ENCODE data around the gene SLC46A3.

The SLC46A3 gene

DNA sequence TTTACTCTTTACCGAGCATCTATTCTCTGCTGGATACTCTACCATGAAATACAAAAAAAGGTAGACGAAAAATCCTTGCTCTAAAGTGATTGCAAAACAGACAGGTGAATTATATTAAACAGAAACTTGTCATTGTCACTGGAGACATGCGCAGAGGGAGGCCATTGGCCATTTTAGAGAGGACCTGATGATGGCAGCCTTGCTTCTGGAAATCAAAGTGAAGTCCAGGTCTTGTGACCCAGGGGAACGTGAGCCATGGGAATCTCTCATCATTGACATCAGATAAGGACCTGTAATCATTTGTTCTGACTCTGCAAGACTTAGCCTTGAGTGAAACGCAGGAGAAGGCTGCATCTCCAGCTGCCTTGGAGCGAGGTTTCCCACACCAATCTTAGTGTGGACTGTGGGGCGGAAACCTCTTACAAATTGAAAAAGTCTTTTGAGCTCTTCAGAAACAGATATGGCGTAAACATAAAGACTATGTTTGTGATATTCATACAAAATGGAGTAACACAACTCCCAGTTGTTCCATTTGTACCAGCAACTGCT lies 16.8 kb upstream of the SLC46A3 start:
- intact Hi-C loops (cut with DNase I) = no loop called here
- DNase-seq = no peak

DNA sequence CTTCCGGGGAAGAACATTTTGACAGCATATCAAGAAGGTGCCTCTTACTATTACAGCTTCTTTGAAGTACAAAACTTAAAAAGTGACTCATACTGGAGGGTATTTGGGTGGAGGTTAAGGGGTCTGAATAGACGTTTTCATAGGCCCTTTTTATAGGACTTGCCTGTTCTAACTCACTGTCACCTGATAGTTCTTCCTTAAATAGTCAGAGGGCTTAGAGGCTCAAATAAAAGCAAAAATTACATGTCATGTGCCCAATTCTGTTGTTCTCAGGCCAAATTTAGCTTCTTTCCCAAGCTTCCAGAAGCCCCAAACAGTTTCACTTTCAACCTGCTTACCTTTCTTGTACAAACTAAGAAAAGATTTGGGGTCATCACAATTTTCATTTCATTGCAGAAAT lies 16.1 kb upstream of the SLC46A3 start:
- intact Hi-C loops (cut with DNase I) = no loop called here
- DNase-seq = no peak

DNA sequence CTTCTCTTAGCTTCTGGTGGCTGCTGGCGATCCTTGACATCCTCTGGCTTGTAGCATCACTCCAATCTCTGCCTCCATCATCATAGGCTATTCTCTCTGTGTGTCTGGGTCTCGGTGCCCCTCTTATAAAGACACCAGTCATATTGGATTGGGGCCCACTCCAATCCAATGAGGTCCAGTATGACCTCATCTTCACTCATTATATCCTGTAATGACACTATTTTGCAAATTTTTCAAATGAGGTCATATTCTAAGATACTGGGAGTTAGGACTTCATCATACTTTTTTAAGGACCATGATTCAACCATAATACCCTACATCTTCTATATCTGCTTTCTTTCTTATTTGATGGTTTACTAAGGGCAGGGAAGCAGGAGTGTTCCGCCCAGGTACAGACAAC lies 12.0 kb upstream of the SLC46A3 start:
- intact Hi-C loops (cut with DNase I) = no loop called here
- no peak for DNase-seq

DNA sequence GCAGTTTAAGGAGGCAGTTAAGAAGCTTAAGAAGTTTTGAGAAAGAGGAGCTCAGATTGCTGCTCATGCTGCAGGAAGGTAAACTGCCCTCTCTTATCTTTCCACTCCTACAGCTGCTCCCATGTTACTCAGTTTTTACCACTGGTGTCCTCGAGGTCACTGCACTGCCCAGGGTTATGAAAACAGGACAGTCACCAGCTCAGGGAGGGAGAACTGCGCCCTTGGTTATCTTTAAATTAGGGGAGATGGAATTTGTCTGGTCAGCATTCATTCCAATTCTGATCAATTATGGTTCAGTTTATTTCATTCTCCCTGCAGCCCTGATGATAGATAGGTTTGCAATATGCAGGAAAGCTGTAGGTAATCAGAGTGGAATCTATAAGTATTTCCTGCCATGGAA lies 10.8 kb upstream of the SLC46A3 start:
- intact Hi-C loops (cut with DNase I) = no loop called here
- DNase-seq = no peak

DNA sequence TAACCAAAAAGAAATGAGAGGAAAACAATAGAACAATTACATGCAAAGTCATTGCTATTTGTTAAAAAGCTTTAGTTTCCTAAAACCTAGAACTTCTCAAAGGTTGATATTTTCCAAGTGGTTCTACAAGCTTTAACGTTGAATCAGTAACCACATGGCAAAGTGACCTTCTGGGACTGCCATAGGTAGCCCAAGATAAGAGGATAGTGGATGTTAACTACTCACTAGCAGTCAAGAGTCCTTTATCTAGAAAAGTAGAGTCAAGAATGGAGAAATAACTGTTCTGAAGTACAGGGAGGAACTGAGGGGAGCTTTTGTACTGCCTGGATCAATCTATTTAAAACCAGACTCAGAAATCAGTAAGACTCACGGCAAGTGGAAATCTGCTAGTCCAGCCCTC lies 9.9 kb upstream of the SLC46A3 start:
- no peak for DNase-seq

DNA sequence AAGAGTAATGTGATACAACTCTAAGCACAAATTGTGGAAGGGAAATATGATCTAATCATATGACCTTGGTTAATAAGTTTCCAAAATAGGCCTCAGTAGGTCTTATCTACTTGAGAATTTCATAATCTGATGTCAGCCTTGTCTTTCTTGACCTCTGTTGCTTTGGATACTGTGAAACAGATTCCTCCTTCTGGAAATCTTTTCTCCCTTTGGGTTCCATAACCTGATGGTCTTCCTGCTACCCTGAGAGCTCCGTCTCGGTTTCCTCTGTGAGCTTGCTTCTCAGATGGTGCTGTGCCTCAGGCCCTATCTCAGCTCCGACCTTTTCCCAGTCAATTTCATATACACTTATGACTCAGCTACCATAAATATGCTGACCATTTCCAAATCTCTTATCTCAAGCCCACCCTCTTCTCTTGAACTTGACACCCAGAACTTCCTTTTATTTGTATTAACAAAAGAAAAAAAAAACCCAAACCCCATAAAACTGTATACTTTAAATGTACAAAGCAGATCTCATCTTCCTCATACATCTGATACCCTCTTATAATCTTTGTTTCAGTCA lies 6.4 kb upstream of the SLC46A3 start:
- intact Hi-C loops (cut with DNase I) = no loop called here

More for the DNA sequence above, 9.9 kb upstream of the SLC46A3 start:
- intact Hi-C loops (cut with DNase I) = no loop called here

DNA sequence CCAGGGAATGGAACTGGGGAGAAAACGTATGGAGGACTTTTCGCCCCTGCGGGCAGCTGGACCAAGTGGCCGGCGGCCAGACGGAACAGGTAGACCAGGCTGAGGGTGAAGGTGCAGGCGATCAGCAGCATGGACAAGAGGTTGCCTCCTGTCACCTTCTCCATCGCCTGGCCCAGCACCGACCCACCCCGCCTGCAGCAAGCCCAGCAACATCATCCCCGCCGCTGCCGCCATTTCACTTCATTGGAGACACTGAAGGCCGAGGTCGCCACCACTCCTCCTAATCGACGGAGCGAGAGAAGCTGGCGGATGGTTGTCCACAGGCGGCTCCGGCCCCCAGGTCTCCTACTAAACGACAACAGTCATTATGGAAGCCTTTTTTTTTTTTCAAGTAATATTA lies 5.0 kb upstream of the SLC46A3 start:
- intact Hi-C loops (cut with DNase I) = no loop called here
- no peak for DNase-seq

More for the DNA sequence above, 6.4 kb upstream of the SLC46A3 start:
- no peak for DNase-seq

DNA sequence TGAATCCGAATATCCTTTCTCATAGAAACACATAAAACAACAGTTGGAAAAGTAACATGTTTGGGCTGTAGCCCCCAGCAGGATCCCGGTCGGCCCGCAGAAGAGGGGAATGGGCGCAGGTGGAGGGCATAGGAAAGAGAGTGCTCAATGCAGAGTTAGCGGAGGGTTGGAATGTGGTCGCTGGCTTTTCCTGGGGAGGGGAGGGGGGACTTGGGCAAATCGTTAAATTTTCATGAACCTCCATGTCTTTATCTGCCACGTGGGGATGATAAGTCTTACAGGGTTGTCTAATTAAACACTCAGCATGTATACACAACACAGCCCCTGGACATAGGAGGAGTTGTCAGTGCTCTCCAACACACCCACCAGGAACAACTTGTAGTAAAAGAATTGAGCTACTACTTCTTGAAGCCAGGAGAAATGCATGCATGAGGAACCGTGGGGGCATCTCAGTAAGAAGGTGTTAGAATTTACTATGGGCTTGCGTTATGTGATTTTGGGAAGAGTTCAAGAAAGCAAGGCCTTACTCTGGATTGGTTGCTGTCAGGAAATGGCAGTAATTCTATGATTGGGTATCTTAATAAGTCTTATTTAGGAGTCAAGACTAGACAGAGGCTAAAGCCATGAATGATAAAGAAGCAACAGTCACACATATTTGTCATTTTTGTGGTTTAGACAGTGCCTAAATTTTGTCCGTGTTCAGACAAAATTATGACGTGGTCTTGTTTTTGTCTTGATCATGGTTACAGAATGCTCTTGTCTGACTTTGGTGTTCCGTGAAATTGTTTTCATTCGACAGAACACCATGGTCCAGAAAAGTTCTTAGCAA lies 671 bp upstream of the SLC46A3 start:
- DNase-seq = no peak
- intact Hi-C loops (cut with DNase I) = loop anchor here (10.0 kb wide), 1 partner anchor 55 kb away; no protein-coding TSS in a partner anchor

DNA sequence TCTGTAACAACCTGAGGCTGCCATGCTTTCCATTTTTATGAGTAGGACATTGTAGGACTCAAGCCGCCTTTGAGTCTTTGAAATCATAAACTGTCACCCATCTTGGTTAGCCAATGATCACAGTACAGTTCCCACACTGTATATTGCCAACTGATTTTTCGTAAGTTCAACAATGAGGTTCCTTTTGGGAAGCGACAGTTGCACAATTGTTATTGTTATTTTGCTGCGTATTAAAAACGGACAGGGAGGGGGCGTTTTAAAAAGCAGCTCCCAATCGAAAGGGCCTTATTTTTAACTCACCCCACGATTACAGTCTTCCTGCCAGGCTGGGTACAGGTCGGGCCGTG lies 601 bp downstream of the SLC46A3 start:
- peak in 3 of 42 donors; percentile 2 to 21 (median 18) for DNase-seq
- intact Hi-C loops (cut with DNase I) = loop anchor here (10.0 kb wide), 1 partner anchor 53 kb away; no protein-coding TSS in a partner anchor

DNA sequence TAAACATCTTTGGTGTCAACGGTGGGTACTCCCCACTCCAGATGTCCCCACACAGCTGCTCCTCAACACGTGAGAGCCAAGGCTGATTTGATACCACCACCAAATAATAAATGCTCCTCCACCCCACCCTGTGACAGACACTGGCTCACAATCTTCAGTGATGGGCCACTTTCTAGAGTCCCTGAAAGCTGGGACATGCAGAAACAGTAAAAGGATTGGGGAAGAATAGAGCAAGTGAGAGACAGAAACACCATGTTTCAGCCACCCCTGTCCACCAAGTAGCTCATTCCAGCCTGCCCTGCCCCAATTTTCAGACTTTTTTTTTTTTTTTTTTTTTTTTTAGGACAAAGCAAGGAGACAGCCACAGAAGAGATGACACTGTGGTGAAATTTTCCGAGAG lies 1.6 kb downstream of the SLC46A3 start:
- no peak for DNase-seq
- intact Hi-C loops (cut with DNase I) = loop anchor here (10.0 kb wide), 1 partner anchor 52 kb away; no protein-coding TSS in a partner anchor

DNA sequence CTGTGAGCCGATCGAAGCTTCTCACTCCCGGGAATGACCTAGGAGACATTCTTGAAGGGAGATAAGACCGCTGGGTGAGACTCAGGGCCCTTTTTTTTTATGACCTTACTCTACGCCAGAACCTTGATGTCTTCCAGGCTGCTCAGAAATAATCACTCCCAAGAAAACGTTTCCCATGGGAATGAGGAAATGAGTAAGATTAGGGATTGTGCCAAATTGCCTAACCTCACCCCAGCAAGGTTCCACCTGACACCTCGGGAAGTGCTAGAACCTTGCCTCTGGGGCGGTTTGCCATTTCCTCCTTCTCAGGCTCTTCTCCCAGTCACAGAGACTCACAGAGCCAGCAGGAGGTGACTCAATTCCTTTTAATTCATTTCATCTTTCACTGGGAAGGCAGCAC lies 2.3 kb downstream of the SLC46A3 start:
- DNase-seq = no peak
- intact Hi-C loops (cut with DNase I) = loop anchor here (10.0 kb wide), 1 partner anchor 52 kb away; no protein-coding TSS in a partner anchor

DNA sequence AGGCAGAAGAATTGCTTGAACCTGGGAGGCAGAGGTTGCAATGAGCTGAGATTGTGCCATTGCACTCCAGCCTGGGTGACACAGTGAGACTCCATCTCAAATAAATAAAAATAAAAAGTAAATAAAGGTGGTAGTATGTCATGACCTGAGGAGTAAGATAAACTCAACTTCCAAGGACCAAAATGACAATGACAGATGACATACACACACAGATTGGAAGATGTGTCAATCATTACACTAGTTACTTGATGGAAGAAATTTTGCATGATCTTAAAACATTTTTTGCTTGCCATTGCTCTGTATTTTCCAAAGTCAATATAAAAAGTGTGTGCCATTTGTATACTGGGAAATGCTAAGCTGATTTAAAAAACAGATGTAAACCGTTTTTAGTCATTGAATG lies 4.1 kb downstream of the SLC46A3 start:
- intact Hi-C loops (cut with DNase I) = loop anchor here (10.0 kb wide), 1 partner anchor 50 kb away; no protein-coding TSS in a partner anchor

DNA sequence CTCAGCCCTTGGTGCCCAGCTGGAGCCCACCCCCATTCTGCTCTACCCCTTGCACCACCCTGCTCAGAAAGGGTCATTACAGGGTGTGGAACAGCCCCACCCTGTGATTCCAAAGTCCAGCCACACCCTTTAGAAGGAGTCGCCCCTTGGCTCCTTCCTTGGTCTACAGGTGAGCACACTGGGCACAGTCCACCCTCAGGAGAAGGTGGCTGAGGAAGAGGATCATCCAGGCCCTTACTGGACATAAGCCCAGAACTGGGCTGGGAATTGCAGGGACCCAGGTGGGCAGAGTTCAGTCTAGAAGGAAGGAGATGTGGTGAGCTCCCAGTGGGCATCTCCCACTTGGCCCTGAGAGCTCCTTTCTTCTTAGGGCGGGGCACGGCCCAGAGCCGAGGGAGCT lies 8.6 kb downstream of the SLC46A3 start:
- no peak for DNase-seq

More for the DNA sequence above, 4.1 kb downstream of the SLC46A3 start:
- DNase-seq = no peak

DNA sequence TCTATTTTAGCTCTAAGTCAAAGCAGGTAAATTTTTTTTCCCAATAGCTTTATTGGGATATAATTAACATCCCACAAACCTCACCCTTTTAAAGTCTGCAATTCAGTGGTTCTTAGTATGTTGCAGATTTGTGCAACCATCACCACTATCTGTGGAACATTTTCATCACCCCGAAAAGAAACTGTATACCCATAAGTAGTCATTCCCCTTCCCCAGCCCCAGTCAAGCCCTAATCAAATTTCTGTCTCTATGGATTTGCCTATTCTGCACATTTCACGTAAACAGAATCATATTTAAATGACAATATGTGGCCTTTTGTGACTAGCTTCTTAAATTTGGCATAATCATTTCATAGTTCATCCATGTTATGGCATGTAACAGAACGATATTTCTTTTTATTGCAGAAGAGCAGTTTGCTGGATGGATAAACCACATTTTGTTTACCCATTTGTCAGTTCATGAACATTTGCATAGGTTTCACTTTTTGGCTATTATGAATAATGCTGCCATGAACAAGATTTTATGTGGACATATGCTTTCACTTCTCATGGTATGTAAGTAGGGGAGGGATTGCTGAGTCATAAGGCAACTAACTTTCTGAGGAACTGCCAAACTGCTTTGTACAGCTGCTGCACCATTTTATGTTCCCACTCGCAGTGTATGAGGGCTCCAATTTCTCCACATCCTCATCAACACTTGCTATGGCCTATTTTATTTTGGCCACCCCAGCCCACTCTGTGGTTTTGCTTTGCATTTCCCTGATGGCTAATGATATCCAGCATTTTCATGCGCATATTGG lies 10.9 kb downstream of the SLC46A3 start:
- intact Hi-C loops (cut with DNase I) = no loop called here
- no peak for DNase-seq

More for the DNA sequence above, 8.6 kb downstream of the SLC46A3 start:
- intact Hi-C loops (cut with DNase I) = loop anchor here (10.0 kb wide), 1 partner anchor 45 kb away; no protein-coding TSS in a partner anchor

DNA sequence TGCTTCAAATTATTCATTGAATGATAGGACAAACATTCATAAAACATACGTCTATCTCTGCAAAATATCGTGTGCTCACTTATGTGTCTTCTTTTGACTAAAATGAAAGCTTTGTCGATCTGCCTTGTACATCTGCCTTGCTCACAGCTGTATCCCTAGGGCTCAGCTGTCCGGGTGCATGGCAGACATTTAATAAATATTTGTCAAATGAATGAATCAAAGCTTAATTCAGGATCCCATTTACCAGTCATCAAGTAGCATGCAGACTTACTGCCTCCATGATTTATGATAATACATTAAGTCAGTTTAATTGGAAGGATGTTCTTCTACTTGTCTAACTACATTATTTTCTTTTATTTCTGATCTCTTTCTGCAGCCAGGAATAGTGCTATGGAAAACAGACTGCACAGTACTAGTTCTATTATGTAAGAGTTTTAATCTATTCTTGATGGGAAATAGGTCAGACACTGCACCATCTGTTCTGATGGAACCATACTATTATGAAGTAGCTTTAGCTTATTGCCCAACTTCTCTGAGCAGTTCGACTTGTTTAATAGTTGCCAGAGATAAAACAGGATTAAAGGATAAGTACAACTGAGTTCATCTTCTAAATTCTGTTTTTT lies 13.2 kb downstream of the SLC46A3 start:
- intact Hi-C loops (cut with DNase I) = no loop called here
- no peak for DNase-seq

DNA sequence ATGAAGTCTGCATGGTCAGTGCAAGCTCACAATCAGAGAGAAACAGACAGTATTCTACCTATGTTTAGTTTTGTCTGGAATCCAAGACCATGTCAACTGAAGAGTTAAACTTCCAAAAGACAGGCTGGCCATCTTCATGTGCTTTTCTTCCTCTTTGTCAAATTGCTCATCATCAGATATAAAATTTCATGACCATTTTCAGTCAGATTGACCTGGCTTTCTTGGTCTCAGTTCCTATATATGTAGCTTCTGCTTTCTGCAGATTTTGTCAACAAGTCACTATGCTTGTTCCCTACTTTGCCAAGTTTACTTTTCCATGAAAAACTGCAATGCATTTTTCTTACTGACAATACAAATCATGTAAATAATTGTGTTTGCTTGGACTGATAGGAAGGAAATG lies 13.9 kb downstream of the SLC46A3 start:
- intact Hi-C loops (cut with DNase I) = no loop called here
- DNase-seq = no peak

DNA sequence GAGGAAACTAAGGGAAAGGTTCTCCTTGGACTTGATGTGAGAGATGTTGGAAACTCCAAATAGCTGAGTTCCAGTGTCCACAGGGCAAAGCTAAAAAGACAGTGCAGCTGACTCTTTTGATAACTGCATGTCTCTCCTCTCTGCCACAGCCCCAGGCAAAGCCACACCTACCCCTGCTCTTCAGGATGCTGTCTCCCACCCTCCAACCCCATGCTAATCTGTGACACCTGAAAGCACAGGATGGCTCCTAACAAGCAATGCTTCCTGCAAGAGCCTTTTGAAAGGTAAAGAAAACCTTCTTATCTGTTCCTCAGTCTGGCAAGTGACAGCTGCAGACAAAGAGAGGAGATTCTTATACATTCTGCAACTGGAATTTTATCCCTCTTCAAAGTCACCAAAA lies 14.5 kb downstream of the SLC46A3 start:
- intact Hi-C loops (cut with DNase I) = no loop called here
- no peak for DNase-seq

DNA sequence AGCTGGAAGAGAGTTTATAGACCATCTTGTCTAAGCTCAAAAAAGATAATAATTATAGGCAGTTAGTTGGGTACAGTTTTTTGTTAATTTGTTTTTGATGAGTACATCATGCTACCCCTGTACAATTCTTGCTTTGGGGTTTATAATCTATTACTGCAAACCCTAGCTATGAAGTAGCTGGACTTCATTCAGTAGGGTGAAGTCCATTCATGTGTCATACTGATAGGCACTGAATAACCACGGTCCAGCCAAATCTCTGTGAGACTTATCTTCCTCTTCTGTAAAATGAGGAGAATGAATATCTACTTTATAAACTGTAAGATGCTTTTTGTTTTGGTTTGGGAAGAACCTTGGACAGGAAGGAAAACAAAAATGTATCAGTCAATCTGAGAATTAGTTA lies 19.5 kb downstream of the SLC46A3 start:
- no peak for DNase-seq
- intact Hi-C loops (cut with DNase I) = no loop called here

DNA sequence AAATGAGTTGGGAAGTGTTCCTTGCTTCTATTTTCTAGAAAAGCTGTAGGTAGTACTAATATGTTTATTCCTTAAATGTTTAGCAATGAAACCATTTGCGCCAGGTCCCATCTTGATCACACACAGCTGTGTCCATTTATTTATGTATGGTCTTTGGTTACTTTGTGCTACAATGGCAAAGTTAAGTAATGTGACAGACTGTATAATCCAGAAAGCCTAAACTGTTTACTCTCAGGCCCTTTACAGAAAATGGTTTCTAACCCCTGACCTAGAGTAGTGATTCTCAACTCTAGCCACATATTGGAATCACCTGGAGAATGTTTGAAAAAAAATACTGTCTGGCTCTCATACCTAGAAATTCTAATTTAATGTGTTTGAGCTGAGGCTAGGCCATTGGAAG lies 21.3 kb downstream of the SLC46A3 start:
- intact Hi-C loops (cut with DNase I) = no loop called here

More for the DNA sequence above, 21.3 kb downstream of the SLC46A3 start:
- DNase-seq = no peak
